ENCODE measurements around the gene SARM1. TPM values are rescaled to one million over a fixed set of nuclear protein-coding genes. Genes with fewer than 3 reads are reported as not detected.
A peak's percentile ranks its signal among the peaks of the same experiment; 100 is the strongest.
"Not testable (repeated sequence)": the region's sequence is repeated elsewhere in the genome, so short reads cannot be mapped to it uniquely, and the experiment has no call there.

Gene SARM1
- total and polyA plus RNA-seq, 3 experiments from 2014 or later: 8.5 to 37.0 (median 35.3) TPM

DNA sequence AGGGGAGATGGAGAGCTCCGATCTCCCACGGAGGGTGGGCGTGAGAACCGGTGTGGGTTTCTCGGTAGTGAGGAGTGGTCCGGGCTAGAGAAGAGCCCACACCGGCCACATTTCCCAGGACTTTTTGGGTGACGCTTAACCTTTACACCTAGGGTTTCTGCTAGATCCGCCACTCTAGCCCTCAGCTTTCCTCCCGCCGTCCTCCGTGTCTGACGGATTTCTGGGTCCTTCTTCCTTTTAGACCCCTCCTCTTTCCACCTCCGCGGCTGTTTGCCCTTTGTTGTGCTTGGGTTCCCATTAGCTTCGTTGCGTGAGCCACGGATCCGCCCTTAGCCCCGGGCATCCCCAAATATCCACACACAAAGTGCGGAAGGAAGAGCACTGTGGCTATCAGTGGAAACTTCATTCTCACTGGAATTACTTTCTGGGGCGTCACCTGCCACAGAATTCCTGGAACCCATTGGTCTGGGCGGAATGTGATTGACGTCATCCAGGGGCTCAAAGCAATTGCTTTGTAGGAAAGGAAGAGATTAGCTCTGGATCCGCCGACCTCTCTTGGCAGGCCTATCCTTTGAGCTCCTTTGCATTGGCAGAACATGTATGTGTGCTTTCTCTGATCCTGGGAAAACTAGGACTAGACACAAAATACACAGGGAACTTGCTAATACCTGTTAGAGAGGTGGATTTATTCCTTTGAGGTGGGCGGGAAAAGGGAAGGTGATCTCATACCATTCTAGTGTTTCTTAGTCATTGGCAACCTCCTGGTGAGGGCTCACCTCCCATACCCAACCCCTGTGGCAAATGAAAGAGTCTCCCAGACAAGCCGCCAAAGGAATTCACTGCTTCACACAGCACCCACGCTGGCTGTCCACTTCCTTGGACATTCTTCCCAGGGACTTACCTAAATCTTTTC is 35.3 kb upstream of the SARM1 start:
- peak overlapping the region; percentile 98 for H3K27ac ChIP-seq (ENCODE audit: low read depth, low read length)
- H3K4me1 ChIP-seq (ENCODE audit: insufficient read depth, low read length): peaks cover 31% of the 10 kb centered on the region
- POLR2A ChIA-PET: interaction anchor here (0.6 to 2.5 kb wide), 12 partner anchors 16 to 616 kb away, joined by 3 to 62 read pairs (median 5); partner anchors contain the start of genes BLTP2, PHF12, POLDIP2 and RPL23A
- Mint-ChIP-seq H3K9me3 (no peaks in the 10 kb centered on the region), H3K27me3 (no peaks in the 10 kb centered on the region), H3K4me3 (peak overlapping the region; percentile 90 to 99 (median 96)), H3K36me3 (peaks cover 0 to 45% (median 4%) of the 10 kb centered on the region in 3 donors), H3K4me1 (peaks cover 39 to 56% (median 50%) of the 10 kb centered on the region in 3 donors), H3K27ac (peak overlapping the region; percentile 92 to 99 (median 94))
- DNase-seq: no peak
- H3K9me3 ChIP-seq (ENCODE audit: low read length): no peaks in the 10 kb centered on the region
- H3K27me3 ChIP-seq (ENCODE audit: insufficient read depth, low read length, poor library complexity, severe bottlenecking): no peaks in the 10 kb centered on the region
- CTCF ChIA-PET: interaction anchor here (0.9 to 3.7 kb wide), 11 partner anchors 9 to 617 kb away, joined by 3 to 30 read pairs (median 3); partner anchors contain the start of gene POLDIP2
- no peaks in the 10 kb centered on the region for H3K36me3 ChIP-seq (ENCODE audit: insufficient read depth, low read length)
- H3K4me3 ChIP-seq (ENCODE audit: low read length): peak overlapping the region; percentile 86

- Mint-ChIP-seq H3K9me3 (no peaks in the 10 kb centered on the region), H3K36me3 (peaks cover 0 to 53% (median 6%) of the 10 kb centered on the region in 3 donors), H3K27ac (peak overlapping the region in 4 of 8 donors; percentile 45 to 93 (median 49)), H3K4me3 (peak overlapping the region in 1 of 7 donors; percentile 95), H3K27me3 (no peaks in the 10 kb centered on the region), H3K4me1 (peaks cover 34 to 47% (median 37%) of the 10 kb centered on the region in 3 donors)
- Histone ChIP-seq H3K27ac (ENCODE audit: low read depth, low read length) (no peak overlapping the region), H3K27me3 (ENCODE audit: insufficient read depth, low read length, poor library complexity, severe bottlenecking) (no peaks in the 10 kb centered on the region), H3K4me3 (ENCODE audit: low read length) (no peak overlapping the region), H3K4me1 (ENCODE audit: insufficient read depth, low read length) (peaks cover 31% of the 10 kb centered on the region), H3K9me3 (ENCODE audit: low read length) (no peaks in the 10 kb centered on the region), H3K36me3 (ENCODE audit: insufficient read depth, low read length) (peaks cover 15% of the 10 kb centered on the region)
- DNase-seq: no peak
- ChIA-PET POLR2A (interaction anchor here (1.0 kb wide), 2 partner anchors 18 to 19 kb away, joined by 3 to 4 read pairs; partner anchors contain the start of gene POLDIP2), CTCF (interaction anchor here (1.2 kb wide), 1 partner anchor 19 kb away, joined by 4 read pairs; the partner anchor contains the start of gene POLDIP2)
Measured at GRCh38 chr17:28338056-28338768, 33.3 kb upstream of the SARM1 start.

GRCh38 chr17:28338769-28339212 is 32.7 kb upstream of the SARM1 start:
- H3K27ac ChIP-seq (ENCODE audit: low read depth, low read length); H3K9me3 Mint-ChIP-seq; H3K4me3 ChIP-seq (ENCODE audit: low read length); H3K27me3 Mint-ChIP-seq; DNase-seq; H3K9me3 ChIP-seq (ENCODE audit: low read length); H3K27me3 ChIP-seq (ENCODE audit: insufficient read depth, low read length, poor library complexity, severe bottlenecking); CTCF ChIA-PET: not testable (repeated sequence)
- Histone ChIP-seq H3K4me1 (ENCODE audit: insufficient read depth, low read length) (peaks cover 30% of the 10 kb centered on the region), H3K36me3 (ENCODE audit: insufficient read depth, low read length) (peaks cover 15% of the 10 kb centered on the region)
- POLR2A ChIA-PET: interaction anchor here (0.6 kb wide), 1 partner anchor 99 kb away, joined by 4 read pairs; no protein-coding TSS in a partner anchor
- Mint-ChIP-seq H3K4me1 (peaks cover 33 to 42% (median 34%) of the 10 kb centered on the region in 3 donors), H3K27ac (peak overlapping the region in 4 of 8 donors; percentile 45 to 71 (median 48)), H3K4me3 (peak overlapping the region in 1 of 7 donors; percentile 95), H3K36me3 (peaks cover 0 to 57% (median 6%) of the 10 kb centered on the region in 3 donors)

GRCh38 chr17:28339431-28339830 is 32.1 kb upstream of the SARM1 start:
- Mint-ChIP-seq H3K4me3 (no peak overlapping the region), H3K9me3 (no peaks in the 10 kb centered on the region), H3K4me1 (peaks cover 27 to 36% (median 28%) of the 10 kb centered on the region in 3 donors), H3K27me3 (no peaks in the 10 kb centered on the region), H3K27ac (peak overlapping the region in 1 of 8 donors; percentile 15), H3K36me3 (peaks cover 0 to 63% (median 6%) of the 10 kb centered on the region in 3 donors)
- CTCF ChIA-PET: no interaction called here
- no peak overlapping the region for H3K27ac ChIP-seq (ENCODE audit: low read depth, low read length)
- peaks cover 24% of the 10 kb centered on the region for H3K4me1 ChIP-seq (ENCODE audit: insufficient read depth, low read length)
- DNase-seq: no peak
- H3K9me3 ChIP-seq (ENCODE audit: low read length): no peaks in the 10 kb centered on the region
- H3K27me3 ChIP-seq (ENCODE audit: insufficient read depth, low read length, poor library complexity, severe bottlenecking): no peaks in the 10 kb centered on the region
- peaks cover 15% of the 10 kb centered on the region for H3K36me3 ChIP-seq (ENCODE audit: insufficient read depth, low read length)
- H3K4me3 ChIP-seq (ENCODE audit: low read length): no peak overlapping the region
- POLR2A ChIA-PET: interaction anchor here (0.6 kb wide), 1 partner anchor 99 kb away, joined by 4 read pairs; no protein-coding TSS in a partner anchor

DNA sequence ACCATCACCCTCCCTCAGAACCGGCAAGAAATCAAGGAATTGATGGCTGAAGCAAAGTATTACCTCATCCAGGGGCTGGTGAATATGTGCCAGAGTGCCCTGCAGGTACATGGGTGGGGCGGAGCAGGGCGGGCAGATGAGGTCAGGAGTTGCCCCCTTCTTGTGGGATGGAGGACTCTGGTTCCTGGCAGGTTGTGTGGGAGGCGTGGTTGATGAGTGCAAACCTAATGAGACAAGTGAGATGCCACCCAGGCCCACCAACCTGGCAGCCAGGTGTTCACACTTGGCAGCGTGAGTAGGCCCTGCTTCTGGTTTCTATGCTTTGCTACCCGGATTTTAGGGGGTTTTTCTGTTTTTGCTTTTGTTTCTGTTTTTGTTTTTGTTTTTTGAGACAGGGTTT is 31.1 kb upstream of the SARM1 start:
- Histone ChIP-seq H3K4me1 (ENCODE audit: insufficient read depth, low read length) (peaks cover 19% of the 10 kb centered on the region), H3K27me3 (ENCODE audit: insufficient read depth, low read length, poor library complexity, severe bottlenecking) (no peaks in the 10 kb centered on the region), H3K36me3 (ENCODE audit: insufficient read depth, low read length) (peaks cover 15% of the 10 kb centered on the region), H3K9me3 (ENCODE audit: low read length) (no peaks in the 10 kb centered on the region), H3K27ac (ENCODE audit: low read depth, low read length) (no peak overlapping the region), H3K4me3 (ENCODE audit: low read length) (no peak overlapping the region)
- peaks cover 18 to 26% (median 19%) of the 10 kb centered on the region in 3 donors for H3K4me1 Mint-ChIP-seq
- H3K4me3 Mint-ChIP-seq: no peak overlapping the region
- H3K36me3 Mint-ChIP-seq: peaks cover 0 to 65% (median 6%) of the 10 kb centered on the region in 3 donors
- no peaks in the 10 kb centered on the region for H3K27me3 Mint-ChIP-seq
- H3K27ac Mint-ChIP-seq: peak overlapping the region in 2 of 8 donors; percentile 20 to 75
- CTCF ChIA-PET: no interaction called here
- H3K9me3 Mint-ChIP-seq: no peaks in the 10 kb centered on the region
- POLR2A ChIA-PET: no interaction called here
- DNase-seq: no peak

DNA sequence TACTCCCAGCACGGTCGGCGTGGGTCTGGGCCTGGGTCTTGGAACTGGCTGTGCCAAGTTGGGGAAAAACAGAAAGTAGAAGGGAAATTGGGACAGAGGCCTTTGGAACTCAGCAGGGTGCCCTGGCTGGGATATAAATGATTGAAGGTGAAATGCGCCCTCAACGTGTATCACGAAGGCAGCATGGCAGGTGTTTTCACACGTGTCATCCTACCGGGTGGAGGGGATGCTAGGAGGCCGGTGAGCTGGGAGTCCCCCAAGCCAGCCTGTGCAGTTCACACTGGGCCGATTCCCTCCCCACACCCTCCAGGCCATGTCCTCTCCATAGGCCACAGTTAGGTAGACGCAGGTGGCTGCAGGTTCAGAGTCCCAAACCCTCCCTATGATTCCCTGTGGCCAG is 30.0 kb upstream of the SARM1 start:
- Histone ChIP-seq H3K4me3 (ENCODE audit: low read length) (no peak overlapping the region), H3K36me3 (ENCODE audit: insufficient read depth, low read length) (peaks cover 23% of the 10 kb centered on the region), H3K4me1 (ENCODE audit: insufficient read depth, low read length) (peaks cover 13% of the 10 kb centered on the region), H3K27me3 (ENCODE audit: insufficient read depth, low read length, poor library complexity, severe bottlenecking) (no peaks in the 10 kb centered on the region), H3K9me3 (ENCODE audit: low read length) (no peaks in the 10 kb centered on the region), H3K27ac (ENCODE audit: low read depth, low read length) (no peak overlapping the region)
- POLR2A ChIA-PET: no interaction called here
- no peak for DNase-seq
- no peak overlapping the region for H3K27ac Mint-ChIP-seq
- peaks cover 0 to 75% (median 6%) of the 10 kb centered on the region in 3 donors for H3K36me3 Mint-ChIP-seq
- CTCF ChIA-PET: no interaction called here
- no peak overlapping the region for H3K4me3 Mint-ChIP-seq
- no peaks in the 10 kb centered on the region for H3K9me3 Mint-ChIP-seq
- H3K27me3 Mint-ChIP-seq: no peaks in the 10 kb centered on the region
- H3K4me1 Mint-ChIP-seq: peaks cover 12 to 17% (median 14%) of the 10 kb centered on the region in 3 donors

DNA sequence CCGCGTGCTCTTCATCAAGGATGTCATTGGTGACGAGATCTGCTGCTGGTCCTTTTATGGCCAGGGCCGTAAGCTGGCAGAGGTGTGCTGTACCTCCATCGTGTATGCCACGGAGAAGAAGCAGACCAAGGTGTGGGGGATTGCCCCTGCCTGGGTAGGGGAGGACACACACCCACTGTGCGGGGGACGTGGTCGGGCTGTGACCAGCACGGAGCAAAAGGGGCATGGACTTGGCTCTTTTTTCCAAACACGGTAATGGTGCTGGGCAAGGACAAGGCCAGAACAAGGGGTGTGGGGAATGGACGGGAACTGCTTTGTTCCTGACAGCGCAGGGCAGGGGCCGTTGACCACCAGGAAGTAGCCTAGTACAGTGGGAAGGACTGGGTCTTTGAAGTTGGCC is 29.2 kb upstream of the SARM1 start:
- POLR2A ChIA-PET: interaction anchor here (0.6 kb wide), 1 partner anchor 10 kb away, joined by 5 read pairs; no protein-coding TSS in a partner anchor
- H3K36me3 Mint-ChIP-seq: peaks cover 0 to 83% (median 7%) of the 10 kb centered on the region in 3 donors
- H3K27me3 Mint-ChIP-seq: no peaks in the 10 kb centered on the region
- H3K4me1 Mint-ChIP-seq: peaks cover 6 to 9% (median 6%) of the 10 kb centered on the region in 3 donors
- Histone ChIP-seq H3K9me3 (ENCODE audit: low read length) (no peaks in the 10 kb centered on the region), H3K27ac (ENCODE audit: low read depth, low read length) (no peak overlapping the region), H3K36me3 (ENCODE audit: insufficient read depth, low read length) (peaks cover 29% of the 10 kb centered on the region), H3K27me3 (ENCODE audit: insufficient read depth, low read length, poor library complexity, severe bottlenecking) (no peaks in the 10 kb centered on the region), H3K4me3 (ENCODE audit: low read length) (no peak overlapping the region), H3K4me1 (ENCODE audit: insufficient read depth, low read length) (peaks cover 5% of the 10 kb centered on the region)
- peak overlapping the region in 1 of 8 donors; percentile 56 for H3K27ac Mint-ChIP-seq
- CTCF ChIA-PET: no interaction called here
- H3K9me3 Mint-ChIP-seq: no peaks in the 10 kb centered on the region
- H3K4me3 Mint-ChIP-seq: no peak overlapping the region
- DNase-seq: no peak
